Embryonic facial prominence (tissue), 1 donor: ENCODE measurements around the gene AHI1.
"Not testable (repeated sequence)": the region's sequence is repeated elsewhere in the genome, so short reads cannot be mapped to it uniquely, and the experiment has no call there.

Source experiments
- DNase-seq: peaks from one replicate; pipeline ENCODE4 v3.0.0-alpha.2; 2016; ENCODE audit errors: extremely low spot score

The AHI1 gene

DNA sequence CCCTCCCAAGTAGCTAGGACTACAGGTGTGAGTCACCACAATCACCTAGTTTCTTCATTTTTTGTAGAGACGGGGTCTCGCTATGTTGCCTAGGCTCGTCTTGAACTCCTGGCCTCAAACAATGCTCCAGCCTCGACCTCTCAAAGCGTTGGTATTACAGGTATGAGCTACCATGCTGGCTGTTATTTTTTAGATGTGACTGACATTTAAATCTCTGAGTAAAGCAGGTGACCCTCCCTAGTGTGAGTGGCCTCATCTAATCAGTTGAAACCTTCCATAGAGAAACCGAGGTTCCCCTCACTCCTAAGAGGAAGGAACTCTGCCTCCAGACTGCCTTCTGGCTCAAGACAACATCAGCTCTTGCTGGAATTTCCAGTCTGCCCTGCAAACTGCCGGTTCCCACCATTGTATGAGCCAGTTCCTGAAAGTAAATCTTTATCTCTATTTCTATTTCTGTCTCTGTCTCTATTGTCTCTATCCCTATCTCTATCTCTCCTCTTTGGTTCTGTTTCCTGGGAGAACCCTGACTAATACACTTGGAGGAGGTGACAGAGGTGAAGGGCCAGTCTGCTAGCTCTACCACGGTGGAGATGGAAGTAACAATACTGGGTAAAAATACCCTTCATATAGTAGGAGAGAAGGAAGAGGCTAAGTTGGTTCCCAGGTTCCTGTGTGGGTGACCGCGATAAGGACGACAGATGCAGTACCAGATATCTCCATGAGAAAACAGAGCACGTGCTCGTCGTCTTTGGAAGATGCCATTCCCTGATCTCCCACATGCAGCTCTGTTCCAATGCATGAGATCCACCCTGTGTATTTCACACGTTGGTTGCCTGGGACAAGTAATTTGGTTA lies 235.4 kb downstream of the AHI1 start:
- DNase-seq = no peak

DNA sequence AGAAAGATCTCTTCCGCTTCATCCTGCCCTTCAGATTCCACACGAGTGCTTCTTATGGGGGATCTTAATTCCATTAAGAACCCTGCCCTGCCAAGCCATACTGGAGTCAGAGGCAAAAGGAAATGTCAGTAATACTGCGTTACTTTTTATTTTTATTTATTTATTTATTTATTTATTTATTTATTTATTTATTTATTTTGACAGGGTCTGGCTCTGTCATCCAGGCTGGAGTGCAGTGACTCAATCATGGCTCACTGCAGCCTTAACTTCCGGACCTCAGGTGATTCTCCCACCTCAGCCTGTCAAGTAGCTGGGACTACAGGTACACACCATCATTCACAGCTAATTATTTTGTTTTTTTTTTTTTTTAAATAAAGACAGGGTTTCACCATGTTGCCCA lies 236.9 kb downstream of the AHI1 start:
- no peak for DNase-seq

DNA sequence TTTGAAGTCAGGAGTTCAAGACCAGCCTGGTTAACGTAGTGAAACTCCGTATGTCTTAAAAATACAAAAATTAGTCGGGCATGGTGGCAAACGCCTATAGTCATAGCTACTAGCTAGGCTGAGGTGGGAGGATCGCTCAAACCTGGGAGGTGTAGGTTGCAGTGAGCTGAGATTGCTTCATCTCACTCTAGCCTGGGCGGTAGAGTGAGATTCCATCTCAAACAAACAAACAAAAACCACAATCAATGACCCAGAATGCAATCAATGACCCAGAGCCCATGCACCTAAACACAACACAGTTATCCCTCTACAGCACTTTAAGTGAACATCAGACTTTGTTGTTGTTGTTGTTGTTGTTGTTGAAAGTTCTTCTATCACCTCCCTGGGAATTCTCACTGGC lies 238.6 kb downstream of the AHI1 start:
- no peak for DNase-seq

DNA sequence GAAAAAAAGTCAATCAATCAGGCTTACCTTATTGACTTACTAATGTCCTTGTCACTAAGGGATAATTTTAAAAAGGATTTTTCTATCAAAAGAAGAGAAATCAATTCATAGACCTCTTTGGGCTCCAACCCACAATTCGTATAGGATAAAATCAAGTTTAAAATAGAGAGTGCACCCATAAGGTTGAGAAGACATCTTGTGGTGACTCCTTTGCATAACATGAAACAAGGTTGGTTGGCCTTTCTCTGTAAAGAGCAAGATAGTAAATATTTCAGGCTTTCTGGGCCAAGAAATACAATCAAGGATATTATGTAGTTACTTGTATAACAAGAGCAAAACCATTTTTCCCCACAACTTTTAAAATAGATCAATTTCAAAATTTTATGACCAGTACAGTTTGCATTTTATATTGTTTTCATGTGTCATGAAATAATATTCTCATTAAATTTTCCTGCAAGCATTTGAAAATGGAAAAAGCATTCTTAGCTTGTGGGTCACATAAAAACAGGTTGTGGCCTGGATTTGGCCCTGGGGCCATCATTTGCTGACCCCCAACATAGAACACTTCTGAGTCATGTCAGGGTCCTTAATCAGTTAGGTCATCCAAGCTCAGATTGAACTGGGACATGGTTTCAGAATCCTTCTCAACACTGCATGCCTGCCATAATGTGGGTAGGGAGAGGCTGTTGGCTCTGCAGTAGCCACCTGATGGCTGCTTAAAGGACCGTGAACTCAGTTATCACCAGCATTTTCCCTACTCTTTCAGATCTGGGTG lies 239.7 kb downstream of the AHI1 start:
- no peak for DNase-seq

DNA sequence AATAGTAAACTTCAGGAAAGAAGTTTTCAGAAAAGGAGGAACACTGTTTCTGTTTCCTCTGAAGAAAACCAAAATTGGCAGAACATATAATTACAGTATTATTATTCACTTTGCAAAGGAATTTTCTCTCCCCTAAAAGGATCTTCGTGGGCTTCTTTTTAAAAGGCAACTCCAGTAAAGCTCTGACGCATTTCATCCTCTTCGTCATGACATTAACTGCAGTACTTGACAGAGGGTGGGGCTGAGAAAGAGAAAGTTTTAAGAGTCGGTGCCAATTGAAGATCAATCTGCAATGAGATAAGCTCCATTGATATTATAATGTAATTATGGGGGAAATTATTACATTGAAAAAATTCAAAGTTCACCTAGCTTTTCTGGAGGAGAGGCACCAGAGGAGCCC lies 240.7 kb downstream of the AHI1 start:
- DNase-seq = no peak

DNA sequence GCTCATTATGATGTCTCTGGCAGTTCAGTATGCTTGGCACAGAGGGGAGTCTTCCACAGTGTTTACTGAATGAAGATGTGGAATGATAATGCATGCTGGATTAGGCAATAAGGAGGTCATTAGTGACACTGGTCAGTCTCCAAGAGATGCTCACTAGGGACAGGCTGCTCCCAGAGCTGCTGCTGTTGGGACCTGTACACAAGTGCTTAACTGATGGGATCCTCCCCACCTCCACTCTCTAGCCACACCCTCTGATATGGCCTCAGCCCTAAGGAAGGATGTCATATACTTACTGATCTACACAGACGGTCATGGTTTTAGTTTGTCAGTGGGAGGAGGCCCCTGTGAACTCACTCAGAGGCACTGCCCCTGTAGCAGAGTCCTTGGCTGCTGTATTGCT lies 243.1 kb downstream of the AHI1 start:
- no peak for DNase-seq

DNA sequence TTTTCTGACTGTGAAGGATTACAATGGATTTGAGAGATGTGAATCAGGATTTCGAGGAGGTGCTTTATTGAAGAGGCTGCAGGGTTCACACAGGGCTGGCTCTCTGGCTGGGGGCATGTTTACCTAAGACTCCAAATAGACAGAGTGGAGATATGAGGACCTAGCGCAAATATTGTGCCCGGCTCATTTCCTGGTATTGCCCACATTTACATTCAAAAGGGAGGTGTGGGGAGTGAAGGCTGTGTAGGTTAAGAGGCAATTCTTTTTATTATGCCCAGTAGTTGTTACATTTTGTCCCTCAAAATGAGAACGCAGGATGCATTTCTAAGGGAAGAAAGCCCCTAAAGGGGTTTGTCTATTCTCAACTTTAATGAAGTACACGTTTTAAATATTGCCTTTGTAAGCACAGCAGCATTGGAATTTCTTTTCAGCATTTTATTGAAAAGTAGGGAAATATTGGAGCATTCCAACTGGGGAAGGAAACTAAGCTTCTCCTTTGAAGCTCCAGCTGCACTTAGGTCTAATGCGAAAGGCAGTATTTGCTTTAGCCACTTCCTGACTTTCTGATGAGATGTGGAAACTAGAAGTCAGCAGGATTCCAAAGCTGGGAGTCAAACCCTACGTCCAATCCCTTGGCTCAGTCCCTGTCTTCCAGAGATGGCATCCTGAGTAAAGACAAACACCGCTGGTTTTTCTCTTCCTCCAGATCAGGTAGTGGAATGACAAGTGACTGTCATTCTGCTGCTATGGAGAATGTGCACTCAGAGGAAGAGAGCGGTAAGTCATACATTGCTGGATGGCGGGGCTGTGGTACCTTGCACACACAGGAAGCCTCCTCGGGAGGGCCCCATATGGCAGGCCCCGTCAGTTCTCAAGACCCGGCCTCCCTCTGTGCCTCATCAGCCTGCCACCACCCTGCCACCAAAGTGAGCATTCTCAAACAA lies 245.8 kb downstream of the AHI1 start:
- DNase-seq = no peak

DNA sequence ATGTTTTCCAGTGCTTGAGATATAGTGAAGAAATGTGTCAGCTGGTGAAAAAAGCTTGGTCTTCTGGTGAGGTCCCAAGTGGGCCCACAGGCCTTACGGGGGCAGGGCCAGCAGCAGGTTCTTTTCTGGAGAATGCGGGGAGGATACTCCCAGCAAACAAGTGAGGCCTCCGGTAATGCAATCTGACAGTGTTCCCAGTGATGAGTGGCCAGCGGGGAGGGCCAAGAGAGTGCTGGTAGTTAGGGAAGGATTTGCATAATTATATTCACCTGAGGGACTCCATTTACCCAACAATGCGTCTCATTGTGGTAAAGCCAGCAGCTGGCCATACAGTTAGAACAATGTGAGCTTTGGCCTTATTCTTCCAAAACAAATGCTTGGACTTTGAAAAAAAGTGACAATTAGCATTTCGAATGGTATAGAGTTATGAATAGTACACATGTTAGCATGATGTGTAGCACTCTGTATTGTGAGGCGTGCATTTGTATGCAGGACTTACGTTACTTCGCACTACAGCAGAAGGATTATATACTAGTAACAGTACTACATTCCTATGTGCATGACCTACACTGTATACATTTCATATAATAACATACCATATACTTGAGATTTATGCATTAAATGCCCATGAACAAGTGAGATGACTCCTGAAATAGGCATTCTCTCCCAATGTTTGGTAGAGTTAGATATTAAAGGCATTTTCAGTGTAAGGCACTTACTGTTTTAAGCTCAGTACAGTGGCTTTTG lies 246.6 kb downstream of the AHI1 start:
- no peak for DNase-seq

DNA sequence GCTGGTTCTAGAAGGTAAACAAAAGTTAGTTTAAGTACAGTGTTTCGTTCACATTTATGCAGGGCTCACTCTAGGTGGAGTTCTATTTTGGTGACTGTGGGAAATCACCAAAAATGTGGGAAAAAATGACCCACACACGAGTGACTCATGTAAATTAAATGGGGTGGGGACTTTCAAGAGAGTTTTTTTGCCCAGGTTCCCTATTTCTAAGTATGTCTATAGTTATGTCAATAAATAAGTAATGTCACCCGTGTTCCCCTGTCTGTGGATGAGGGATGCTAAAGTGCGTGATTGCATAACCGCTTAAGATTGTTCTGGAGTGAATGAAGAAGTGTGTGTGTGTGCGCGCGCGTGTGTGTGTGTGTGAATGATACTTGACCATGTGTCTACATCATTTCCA lies 247.3 kb downstream of the AHI1 start:
- no peak for DNase-seq

DNA sequence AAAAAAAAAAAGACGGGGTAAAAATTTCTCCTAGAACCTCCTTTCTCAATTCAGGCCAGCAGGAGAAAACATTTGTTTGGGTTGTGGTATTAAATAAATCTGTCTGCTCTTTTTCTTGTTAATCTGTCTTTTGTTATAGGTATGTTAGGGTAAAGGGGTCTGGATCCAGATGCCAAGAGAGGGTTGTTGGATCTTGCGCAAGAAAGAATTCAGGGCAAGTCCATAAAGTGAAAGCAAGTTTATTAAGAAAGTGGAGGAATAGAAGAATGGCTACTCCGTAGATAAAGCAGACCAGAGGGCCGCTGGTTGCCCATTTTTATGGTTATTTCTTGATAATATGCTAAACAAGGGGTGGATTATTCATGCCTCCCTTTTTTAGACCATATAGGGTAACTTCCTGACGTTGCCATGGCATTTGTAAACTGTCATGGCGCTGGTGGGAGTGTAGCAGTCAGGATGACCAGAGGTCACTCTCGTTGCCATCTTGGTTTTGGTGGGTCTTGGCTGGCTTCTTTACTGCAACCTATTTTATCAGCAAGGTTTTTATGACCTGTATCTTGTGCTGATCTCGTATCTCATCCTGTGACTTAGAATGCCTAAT lies 251.0 kb downstream of the AHI1 start:
- DNase-seq = not testable (repeated sequence)

DNA sequence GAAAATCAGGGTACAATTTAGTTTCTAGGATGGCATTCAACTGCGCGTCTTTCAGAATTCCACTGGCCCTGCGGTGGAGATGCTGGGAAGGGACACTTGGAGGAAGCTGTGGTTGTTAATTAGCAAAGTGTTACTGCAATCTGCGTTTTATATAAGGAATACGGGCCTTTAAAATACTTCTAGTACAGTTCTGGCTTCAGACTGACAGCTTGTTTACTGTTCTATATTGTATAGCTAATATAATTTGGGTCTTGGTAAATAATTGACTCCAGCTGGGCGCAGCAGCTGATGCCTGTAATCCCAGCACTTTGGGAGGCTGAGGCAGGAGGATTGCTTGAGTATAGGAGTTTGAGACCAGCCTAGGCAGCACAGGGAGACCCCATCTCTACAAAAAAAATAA lies 252.7 kb downstream of the AHI1 start:
- DNase-seq = no peak

DNA sequence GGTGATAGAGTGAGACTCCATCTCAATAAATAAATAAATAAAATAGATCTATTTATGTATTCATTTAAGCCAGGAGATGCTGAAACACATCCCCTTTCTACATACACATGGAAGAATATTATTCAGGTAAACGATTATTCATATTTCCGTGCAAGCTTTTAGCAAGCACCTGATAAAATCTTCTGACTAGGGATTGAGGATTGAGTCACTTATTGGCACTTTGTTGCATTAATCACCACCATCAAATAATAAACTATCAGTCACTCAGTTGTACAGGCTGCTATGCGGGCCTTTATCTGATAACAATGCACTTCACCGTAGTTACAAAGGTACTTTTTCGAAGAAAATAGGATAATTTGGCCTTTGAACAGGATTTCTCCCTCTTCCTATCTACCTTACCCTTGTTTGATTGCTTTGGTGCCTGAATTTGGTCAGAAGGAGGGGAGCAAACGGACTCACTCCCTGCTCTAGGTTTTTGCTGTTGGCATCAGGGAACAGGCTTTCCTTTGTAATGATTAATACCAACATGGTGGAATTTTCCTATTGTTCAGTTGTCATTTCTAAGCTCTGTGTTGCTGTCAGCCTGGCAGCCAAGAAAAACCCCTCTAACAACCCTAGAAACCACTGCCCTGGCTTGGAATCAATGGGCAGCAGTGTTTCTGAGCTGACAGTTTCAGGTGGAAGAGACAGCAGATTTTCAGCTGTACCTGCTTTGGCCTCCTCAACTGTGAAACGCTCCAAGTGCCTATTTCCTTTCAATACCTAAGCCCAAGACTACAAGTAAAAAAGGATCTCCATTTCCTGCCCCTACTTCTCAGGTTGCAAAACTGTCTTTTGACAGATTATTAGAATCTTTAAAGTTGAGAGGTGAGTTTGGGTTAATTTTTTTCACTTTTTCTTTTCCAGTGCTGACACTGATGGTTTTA lies 253.4 kb downstream of the AHI1 start:
- no peak for DNase-seq

DNA sequence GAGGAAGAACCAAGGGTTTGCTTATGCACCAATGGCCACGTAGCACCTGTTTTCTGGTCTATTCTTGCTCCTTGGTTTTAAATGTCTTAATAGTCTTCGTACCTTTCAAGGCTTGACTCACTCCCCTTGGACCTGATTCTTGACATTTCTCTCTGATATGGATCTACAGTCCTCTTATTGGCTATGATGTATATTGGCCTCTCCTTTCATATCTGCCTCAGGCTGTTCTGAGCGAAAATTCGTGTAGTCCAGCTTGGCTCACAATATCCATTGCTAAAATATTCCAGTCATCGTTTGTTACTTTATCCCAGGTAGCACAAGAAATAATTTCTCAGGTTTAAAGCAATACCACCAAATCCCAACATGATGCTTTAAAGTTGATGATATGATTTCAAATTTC lies 256.8 kb downstream of the AHI1 start:
- DNase-seq = no peak

DNA sequence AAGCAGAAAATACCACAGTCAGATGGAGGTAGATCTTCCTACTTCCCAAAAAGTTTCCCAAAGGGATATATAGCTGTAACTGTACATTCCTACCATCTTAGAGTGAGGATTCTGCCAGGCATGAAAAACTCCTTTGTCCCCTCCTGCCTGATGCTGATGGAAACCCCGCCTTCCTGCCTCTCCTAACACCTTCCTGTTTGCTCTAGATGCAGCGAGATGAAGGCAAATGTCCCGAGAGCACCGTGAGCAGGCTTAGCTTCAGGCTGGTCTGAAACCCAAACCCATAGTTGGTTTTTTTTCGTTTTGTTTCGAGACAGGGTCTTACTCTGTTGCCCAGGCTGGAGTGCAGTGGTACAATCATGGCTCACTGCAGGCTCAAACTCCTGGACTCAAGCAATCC lies 260.8 kb downstream of the AHI1 start:
- no peak for DNase-seq

DNA sequence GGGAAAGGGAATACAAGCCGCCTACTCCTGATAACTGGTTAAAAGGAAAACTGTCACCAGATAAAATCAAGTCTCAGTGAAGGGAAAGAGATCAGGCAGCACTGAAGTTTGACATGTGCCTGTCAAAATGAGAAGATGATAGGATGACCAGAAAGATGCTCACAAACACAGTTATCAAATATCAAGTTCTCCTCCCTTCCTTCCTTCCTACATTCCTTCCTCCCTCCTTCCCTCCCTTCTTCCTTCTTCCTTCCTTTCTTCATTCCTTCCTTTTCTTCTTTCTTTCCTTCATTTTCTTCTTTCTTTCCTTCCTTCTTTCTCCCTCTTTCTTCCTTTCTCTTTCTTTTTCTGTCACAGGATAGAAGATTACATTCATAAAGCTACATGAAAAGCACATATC lies 261.2 kb downstream of the AHI1 start:
- DNase-seq = no peak

DNA sequence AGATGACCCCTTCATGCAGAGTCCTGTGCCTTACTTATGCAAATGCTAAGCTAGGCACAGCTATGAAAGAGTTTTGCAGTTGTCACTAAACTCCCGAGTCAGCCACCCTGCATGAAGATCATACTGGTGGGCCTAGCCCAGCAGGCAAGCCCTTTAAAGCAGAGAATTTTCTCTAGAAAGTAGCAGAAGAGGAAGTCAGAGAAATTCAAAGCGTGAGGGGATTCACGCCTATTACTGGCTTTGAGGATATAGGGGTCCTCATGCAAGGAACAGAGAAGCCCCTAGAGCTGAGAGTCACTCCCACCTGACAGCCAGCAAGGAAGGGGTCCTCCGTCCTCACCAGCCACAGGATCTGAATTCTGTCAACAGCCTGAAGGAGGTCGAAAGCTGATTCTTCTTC lies 261.8 kb downstream of the AHI1 start:
- DNase-seq = no peak

DNA sequence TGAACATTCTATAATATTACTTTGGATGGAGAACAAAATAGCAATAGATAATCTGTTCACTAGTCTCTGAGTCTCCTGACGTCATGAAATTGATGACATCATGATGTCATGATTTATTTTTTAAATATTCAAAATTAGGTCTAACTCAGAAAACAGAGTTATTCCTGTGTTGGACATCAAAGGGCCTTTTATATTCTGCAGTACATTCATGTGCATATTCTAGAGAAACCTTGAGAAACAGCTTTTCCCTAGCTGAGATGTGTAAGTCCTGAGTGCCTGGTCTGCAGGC lies 263.1 kb downstream of the AHI1 start:
- DNase-seq = no peak

DNA sequence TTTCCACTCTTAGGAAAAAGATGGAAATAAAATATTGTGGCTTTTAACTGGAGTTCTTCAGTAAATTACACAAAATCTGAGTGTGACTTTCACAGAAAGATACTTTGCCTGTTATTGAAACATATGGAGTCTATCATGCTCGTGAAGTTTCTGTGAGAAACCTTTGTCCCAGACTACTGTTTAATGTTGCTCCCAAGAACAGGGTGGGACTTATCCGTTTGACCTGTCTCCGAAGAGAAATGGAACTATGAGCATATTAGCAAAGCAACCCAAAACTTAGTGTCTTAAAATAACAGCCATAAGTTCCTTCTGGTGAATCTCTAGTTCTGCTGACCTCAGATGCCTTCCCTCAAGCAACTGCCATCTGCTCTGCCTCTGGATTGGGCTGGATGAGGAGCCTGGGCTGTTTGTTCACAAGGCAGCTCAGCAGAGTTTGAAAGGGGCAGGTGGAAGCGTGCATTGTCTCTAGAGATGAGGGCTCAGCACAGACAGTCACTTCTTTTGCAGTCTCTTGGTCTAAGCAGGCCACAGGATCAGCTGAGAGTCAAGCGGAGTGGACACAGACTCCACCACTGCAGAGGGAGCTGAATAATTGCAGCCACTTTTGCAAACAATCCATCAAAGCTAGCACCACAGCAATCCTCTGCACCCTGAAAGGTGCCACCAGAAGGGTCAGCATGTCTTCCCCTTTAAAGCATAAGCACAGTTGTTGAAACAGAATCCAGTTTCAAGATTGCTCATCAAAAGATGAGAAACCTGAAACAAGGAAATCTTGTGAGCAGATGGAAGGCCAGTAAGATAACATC lies 263.7 kb downstream of the AHI1 start:
- no peak for DNase-seq
